Common myeloid progenitor, CD34-positive (primary cell): ENCODE measurements around the gene TMPRSS4.

Experiments used
- CTCF ChIA-PET: fragments of 350-600 bp; sonication (Branson Sonifier 250); formaldehyde crosslinking; loops from one replicate; lab custom pipeline; 2021; ENCODE audit warnings: antibody characterized with exemption; lab: Charles Lee
- POLR2A ChIA-PET: fragments of 350-600 bp; sonication (Branson Sonifier 250); formaldehyde crosslinking; loops from one replicate; lab custom pipeline; 2021; ENCODE audit warnings: antibody characterized with exemption; lab: Charles Lee
- DNase-seq, 3 donors: peaks; one replicate each; pipeline versions ENCODE4 v3.0.0 to v3.0.0-alpha.2; 2013
- H3K27ac ChIP-seq, 2 experiments: 1 replicate in 1 of 2; 2 replicates in 1 of 2; pipeline ENCODE4 v1.7.0; 2013; ENCODE audit warnings: inconsistent platforms in 2 of 2, low read length in 2 of 2, mild to moderate bottlenecking in 2 of 2, low read depth in 1 of 2, moderate library complexity in 1 of 2; ENCODE audit not compliant: severe bottlenecking in 2 of 2, insufficient read depth in 1 of 2, poor library complexity in 1 of 2
- H3K27me3 ChIP-seq, 5 experiments: replicated peaks in 2 of 5; 1 replicate in 3 of 5; 2 replicates in 2 of 5; pipeline versions ENCODE4 v1.6.1 to v1.7.0; 2013; ENCODE audit warnings: low read length in 4 of 5, mild to moderate bottlenecking in 2 of 5, moderate library complexity in 2 of 5, inconsistent platforms in 1 of 5; ENCODE audit not compliant: insufficient read depth in 5 of 5, control insufficient read depth in 4 of 5
- H3K36me3 ChIP-seq, 4 experiments: 1 replicate in 2 of 4; 2 replicates in 2 of 4; pipeline versions ENCODE4 v1.6.1 to v1.7.0; 2013; ENCODE audit warnings: low read length in 3 of 4, control low read depth in 1 of 4, mild to moderate bottlenecking in 1 of 4; ENCODE audit not compliant: control insufficient read depth in 4 of 4, insufficient read depth in 4 of 4
- H3K4me1 ChIP-seq, 4 experiments: 1 replicate in 3 of 4; 2 replicates in 1 of 4; pipeline versions ENCODE4 v1.6.1 to v1.7.1; 2013; ENCODE audit warnings: low read length in 3 of 4, mild to moderate bottlenecking in 3 of 4, control low read depth in 1 of 4, inconsistent platforms in 1 of 4, moderate library complexity in 1 of 4; ENCODE audit not compliant: control insufficient read depth in 4 of 4, insufficient read depth in 4 of 4; ENCODE audit errors: control extremely low read depth in 1 of 4
- H3K4me3 ChIP-seq, 7 experiments: 1 replicate in 4 of 7; 2 replicates in 3 of 7; pipeline versions ENCODE4 v1.5.1 to v1.7.0; 2013; ENCODE audit warnings: mild to moderate bottlenecking in 7 of 7, low read length in 6 of 7, moderate library complexity in 6 of 7, inconsistent platforms in 2 of 7, low read depth in 2 of 7, control low read depth in 1 of 7; ENCODE audit not compliant: insufficient read depth in 4 of 7, control insufficient read depth in 1 of 7; ENCODE audit errors: extremely low read depth in 1 of 7
- H3K9me3 ChIP-seq, 5 experiments: 1 replicate in 4 of 5; 2 replicates in 1 of 5; pipeline versions ENCODE4 v1.6.1 to v1.7.1; 2013; ENCODE audit warnings: low read length in 4 of 5, mild to moderate bottlenecking in 2 of 5, inconsistent platforms in 1 of 5, low read depth in 1 of 5, moderate library complexity in 1 of 5; ENCODE audit not compliant: control insufficient read depth in 4 of 5, insufficient read depth in 2 of 5; ENCODE audit errors: control extremely low read depth in 1 of 5
- WGBS: methylation state at CpG from one replicate; pipeline ENCODE4 v1.1.5; 2013; ENCODE audit not compliant: insufficient coverage; 5-methylcytosine and 5-hydroxymethylcytosine counted together

Gene TMPRSS4

DNA sequence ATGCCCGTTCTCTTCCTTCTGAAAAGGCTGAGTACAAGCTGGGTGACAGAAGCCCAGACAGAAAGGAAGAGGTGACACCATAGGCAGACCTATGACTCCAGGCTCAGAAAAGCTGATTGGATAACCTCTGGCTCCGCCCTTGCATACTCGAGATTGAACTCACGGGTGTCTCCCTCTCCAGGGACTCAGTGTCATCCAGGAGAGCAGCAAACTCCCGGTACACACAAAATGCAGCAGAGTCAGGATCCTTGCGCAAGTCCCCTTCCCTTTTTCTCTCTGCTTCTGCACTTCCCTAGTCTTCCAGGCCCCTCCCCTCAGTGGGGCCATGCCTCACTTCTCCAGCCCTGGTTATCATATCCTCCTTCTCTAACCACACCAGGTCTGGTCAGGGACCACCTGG lies 65.9 kb downstream of the TMPRSS4 start:
- Histone ChIP-seq H3K36me3 (no peaks in the 10 kb centered on the region), H3K4me3 (no peak overlapping the region), H3K27ac (no peak overlapping the region), H3K4me1 (peaks cover 3 to 21% (median 6%) of the 10 kb centered on the region in 4 experiments), H3K27me3 (peaks cover 0 to 8% (median 0%) of the 10 kb centered on the region in 5 experiments), H3K9me3 (no peaks in the 10 kb centered on the region)
- POLR2A ChIA-PET = no interaction called here
- WGBS = 27% methylated on average over 6 of the region's 6 CpGs
- CTCF ChIA-PET = interaction anchor here (0.6 to 7.4 kb wide), 12 partner anchors 9 to 347 kb away, joined by 3 to 71 read pairs (median 4); partner anchors contain the start of gene SCN4B
- DNase-seq = peak; percentile 23 to 50 (median 46)

DNA sequence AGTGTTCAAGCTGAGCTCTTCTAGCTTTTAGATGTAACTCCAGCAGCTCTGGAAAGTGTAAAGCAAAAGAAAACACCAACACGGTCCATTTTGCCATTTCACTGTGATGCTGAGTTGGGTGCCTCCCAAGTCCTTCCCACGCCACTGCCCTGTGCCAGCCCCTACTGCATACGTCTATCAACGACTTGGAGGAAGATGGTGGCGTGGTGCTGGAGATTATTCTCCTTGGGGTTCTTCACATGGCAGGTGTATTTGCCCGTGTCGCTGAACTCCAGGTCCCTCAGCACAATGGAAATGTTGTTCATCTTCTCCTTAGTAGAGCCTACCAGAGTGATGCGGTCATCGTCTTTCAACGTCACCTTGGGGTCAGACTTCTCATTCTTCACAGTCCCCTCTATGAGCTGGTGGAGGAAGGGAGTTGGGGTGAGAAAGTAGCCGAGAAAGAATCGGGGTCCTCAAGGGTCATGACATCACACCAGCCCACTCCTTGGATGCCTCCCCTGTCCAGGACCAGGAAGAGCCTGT lies 66.8 kb downstream of the TMPRSS4 start:
- WGBS = 86% methylated on average over 7 of the region's 12 CpGs
- Histone ChIP-seq H3K4me1 (peaks cover 3 to 21% (median 6%) of the 10 kb centered on the region in 4 experiments), H3K9me3 (no peaks in the 10 kb centered on the region), H3K36me3 (no peaks in the 10 kb centered on the region), H3K4me3 (no peak overlapping the region), H3K27me3 (peaks cover 0 to 8% (median 0%) of the 10 kb centered on the region in 5 experiments), H3K27ac (no peak overlapping the region)
- ChIA-PET POLR2A (no interaction called here), CTCF (interaction anchor here (0.7 to 7.4 kb wide), 15 partner anchors 9 to 347 kb away, joined by 3 to 71 read pairs (median 4); partner anchors contain the start of gene SCN4B)
- DNase-seq = no peak

GRCh38 chr11:118144301-118145268 lies 67.7 kb downstream of the TMPRSS4 start:
- H3K27ac ChIP-seq = no peak overlapping the region
- ChIA-PET CTCF (interaction anchor here (0.7 to 7.4 kb wide), 16 partner anchors 9 to 346 kb away, joined by 3 to 71 read pairs (median 4); partner anchors contain the start of gene CD3E), POLR2A (no interaction called here)
- H3K9me3 ChIP-seq = no peaks in the 10 kb centered on the region
- no peak for DNase-seq
- 76% methylated on average over 18 of the region's 20 CpGs for whole genome bisulfite sequencing
- H3K27me3 ChIP-seq = peaks cover 0 to 10% (median 0%) of the 10 kb centered on the region in 5 experiments
- H3K36me3 ChIP-seq = no peaks in the 10 kb centered on the region
- no peak overlapping the region for H3K4me3 ChIP-seq
- peaks cover 3 to 21% (median 6%) of the 10 kb centered on the region in 4 experiments for H3K4me1 ChIP-seq

- Histone ChIP-seq H3K4me1 (peaks cover 3 to 21% (median 6%) of the 10 kb centered on the region in 4 experiments), H3K9me3 (no peaks in the 10 kb centered on the region), H3K27ac (no peak overlapping the region), H3K36me3 (no peaks in the 10 kb centered on the region), H3K27me3 (peaks cover 0 to 12% (median 0%) of the 10 kb centered on the region in 5 experiments), H3K4me3 (peak overlapping the region; percentile 60 to 85 (median 70))
- WGBS = under 1% methylated on average over 45 of the region's 78 CpGs
- ChIA-PET POLR2A (no interaction called here), CTCF (interaction anchor here (0.7 to 7.4 kb wide), 11 partner anchors 10 to 139 kb away, joined by 3 to 71 read pairs (median 5); no protein-coding TSS in a partner anchor)
- peak; percentile 73 to 83 (median 79) for DNase-seq
Observed at GRCh38 chr11:118145285-118146227, 68.7 kb downstream of the TMPRSS4 start.

- ChIA-PET POLR2A (no interaction called here), CTCF (interaction anchor here (0.9 to 7.4 kb wide), 7 partner anchors 8 to 342 kb away, joined by 3 to 71 read pairs (median 4); no protein-coding TSS in a partner anchor)
- Histone ChIP-seq H3K27me3 (peaks cover 0 to 16% (median 0%) of the 10 kb centered on the region in 5 experiments), H3K36me3 (no peaks in the 10 kb centered on the region), H3K27ac (no peak overlapping the region), H3K4me3 (no peak overlapping the region), H3K9me3 (no peaks in the 10 kb centered on the region), H3K4me1 (peaks cover 3 to 21% (median 6%) of the 10 kb centered on the region in 4 experiments)
- WGBS = 100% methylated on average over 6 of the region's 6 CpGs
- no peak for DNase-seq
Observed at GRCh38 chr11:118146554-118146953, 69.7 kb downstream of the TMPRSS4 start.

DNA sequence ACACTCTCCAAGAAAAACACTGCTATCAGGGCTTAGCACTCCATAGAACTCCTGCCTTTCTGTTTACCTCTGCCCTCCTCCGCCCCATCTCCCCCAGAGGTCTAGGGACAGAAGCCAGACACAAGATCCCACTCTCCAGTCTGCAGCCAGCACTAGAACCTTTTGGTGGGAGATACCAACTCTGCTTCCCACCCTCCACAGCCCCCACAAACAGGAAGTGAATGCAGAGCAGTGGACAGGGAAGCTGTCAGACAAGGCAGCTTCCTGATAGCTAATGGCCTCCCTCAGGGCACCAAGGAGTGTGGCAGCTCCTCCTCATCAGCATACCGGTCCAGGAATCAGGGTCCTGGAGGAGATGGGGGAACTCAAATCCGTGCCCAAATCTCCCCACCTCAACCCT lies 70.6 kb downstream of the TMPRSS4 start:
- Histone ChIP-seq H3K4me1 (peaks cover 2 to 23% (median 10%) of the 10 kb centered on the region in 4 experiments), H3K9me3 (no peaks in the 10 kb centered on the region), H3K4me3 (no peak overlapping the region), H3K27ac (no peak overlapping the region), H3K36me3 (no peaks in the 10 kb centered on the region), H3K27me3 (peaks cover 0 to 25% (median 8%) of the 10 kb centered on the region in 5 experiments)
- CTCF ChIA-PET = interaction anchor here (1.3 to 7.4 kb wide), 3 partner anchors 9 to 143 kb away, joined by 3 to 71 read pairs (median 4); no protein-coding TSS in a partner anchor
- 60% methylated on average over 1 of the region's 3 CpGs for whole genome bisulfite sequencing
- POLR2A ChIA-PET = no interaction called here
- DNase-seq = no peak
